ENCODE data around the gene RND2.

- TF ChIP-seq, protein P1, sequence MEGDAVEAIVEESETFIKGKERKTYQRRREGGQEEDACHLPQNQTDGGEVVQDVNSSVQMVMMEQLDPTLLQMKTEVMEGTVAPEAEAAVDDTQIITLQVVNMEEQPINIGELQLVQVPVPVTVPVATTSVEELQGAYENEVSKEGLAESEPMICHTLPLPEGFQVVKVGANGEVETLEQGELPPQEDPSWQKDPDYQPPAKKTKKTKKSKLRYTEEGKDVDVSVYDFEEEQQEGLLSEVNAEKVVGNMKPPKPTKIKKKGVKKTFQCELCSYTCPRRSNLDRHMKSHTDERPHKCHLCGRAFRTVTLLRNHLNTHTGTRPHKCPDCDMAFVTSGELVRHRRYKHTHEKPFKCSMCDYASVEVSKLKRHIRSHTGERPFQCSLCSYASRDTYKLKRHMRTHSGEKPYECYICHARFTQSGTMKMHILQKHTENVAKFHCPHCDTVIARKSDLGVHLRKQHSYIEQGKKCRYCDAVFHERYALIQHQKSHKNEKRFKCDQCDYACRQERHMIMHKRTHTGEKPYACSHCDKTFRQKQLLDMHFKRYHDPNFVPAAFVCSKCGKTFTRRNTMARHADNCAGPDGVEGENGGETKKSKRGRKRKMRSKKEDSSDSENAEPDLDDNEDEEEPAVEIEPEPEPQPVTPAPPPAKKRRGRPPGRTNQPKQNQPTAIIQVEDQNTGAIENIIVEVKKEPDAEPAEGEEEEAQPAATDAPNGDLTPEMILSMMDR (conservative IDR thresholded peaks at IDR 0.05; ENCODE audit: low read length), result no peak
- no peak for TF ChIP-seq EZH2phosphoT487 (IDR thresholded peaks at IDR 0.05; ENCODE audit: borderline replicate concordance, low read depth, low read length)
Observed at GRCh38 chr17:43030137-43030767, 5.2 kb downstream of the RND2 start.
